Measurements from ENCODE around the gene WDFY2. TPM values are rescaled to one million over a fixed set of nuclear protein-coding genes. Genes with fewer than 3 reads are reported as not detected.

Gene WDFY2
- total and polyA plus RNA-seq, 9 donors: 5.4 to 17.9 (median 12.6) TPM

- no peaks in the 10 kb centered on the region for H3K4me1 ChIP-seq (ENCODE audit: insufficient read depth)
- no peak overlapping the region for H3K27ac ChIP-seq
- H3K36me3 ChIP-seq: no peaks in the 10 kb centered on the region
- WGBS, 3 donors: 92 to 95% (median 94%) methylated on average over 2 of the region's 2 CpGs
- DNase-seq: no peak
- intact Hi-C loops (cut with DNase I): no loop called here
- H3K9me3 ChIP-seq: no peaks in the 10 kb centered on the region
- no peaks in the 10 kb centered on the region for H3K27me3 ChIP-seq
- TF ChIP-seq POLR2A (IDR thresholded peaks at IDR 0.05): no peak
- TF ChIP-seq CTCF (IDR thresholded peaks at IDR 0.05): no peak
- no peak for TF ChIP-seq EP300 (IDR thresholded peaks at IDR 0.05)
- H3K4me3 ChIP-seq: no peak overlapping the region
These were observed 113.6 kb downstream of the WDFY2 start for GRCh38 chr13:51697855-51698254.

- no peaks in the 10 kb centered on the region for H3K36me3 ChIP-seq
- TF ChIP-seq EP300 (IDR thresholded peaks at IDR 0.05) (no peak), CTCF (IDR thresholded peaks at IDR 0.05) (no peak), POLR2A (IDR thresholded peaks at IDR 0.05) (no peak)
- H3K27ac ChIP-seq: no peak overlapping the region
- no peak overlapping the region for H3K4me3 ChIP-seq
- WGBS, 3 donors: 87 to 90% (median 90%) methylated on average over 3 of the region's 3 CpGs
- no peaks in the 10 kb centered on the region for H3K27me3 ChIP-seq
- no peaks in the 10 kb centered on the region for H3K9me3 ChIP-seq
- no peak for DNase-seq
- intact Hi-C loops (cut with DNase I): no loop called here
- no peaks in the 10 kb centered on the region for H3K4me1 ChIP-seq (ENCODE audit: insufficient read depth)
These were observed 114.1 kb downstream of the WDFY2 start for GRCh38 chr13:51698352-51698751.

GRCh38 chr13:51704399-51705313 lies 120.4 kb downstream of the WDFY2 start:
- Histone ChIP-seq H3K9me3 (no peaks in the 10 kb centered on the region), H3K27me3 (no peaks in the 10 kb centered on the region), H3K36me3 (no peaks in the 10 kb centered on the region), H3K27ac (no peak overlapping the region), H3K4me3 (no peak overlapping the region), H3K4me1 (ENCODE audit: insufficient read depth) (no peaks in the 10 kb centered on the region)
- no peak for TF ChIP-seq POLR2A (IDR thresholded peaks at IDR 0.05)
- no peak for TF ChIP-seq EP300 (IDR thresholded peaks at IDR 0.05)
- no peak for TF ChIP-seq CTCF (IDR thresholded peaks at IDR 0.05)
- no peak for DNase-seq
- 88 to 91% (median 89%) methylated on average over 3 of the region's 3 CpGs for WGBS, 3 donors
- intact Hi-C loops (cut with DNase I): no loop called here

- intact Hi-C loops (cut with DNase I): no loop called here
- no peak for DNase-seq
- Histone ChIP-seq H3K27ac (no peak overlapping the region), H3K9me3 (no peaks in the 10 kb centered on the region), H3K4me1 (ENCODE audit: insufficient read depth) (no peaks in the 10 kb centered on the region), H3K4me3 (no peak overlapping the region), H3K27me3 (no peaks in the 10 kb centered on the region), H3K36me3 (no peaks in the 10 kb centered on the region)
- TF ChIP-seq EP300 (IDR thresholded peaks at IDR 0.05): no peak
- TF ChIP-seq POLR2A (IDR thresholded peaks at IDR 0.05): no peak
- no peak for TF ChIP-seq CTCF (IDR thresholded peaks at IDR 0.05)
These were observed 123.2 kb downstream of the WDFY2 start for GRCh38 chr13:51707461-51707860.
